ENCODE results near the gene ENOPH1. TPM values are rescaled to one million over a fixed set of nuclear protein-coding genes. Genes with fewer than 3 reads are reported as not detected.

ENOPH1 gene
- polyA plus RNA-seq, 1 donor from 2014 or later = 159 TPM

- Histone ChIP-seq H3K4me2 (ENCODE audit: low read length) (no peak overlapping the region), H3F3A (ENCODE audit: insufficient read depth, low read length, poor library complexity, severe bottlenecking) (no peaks in the 10 kb centered on the region), H2AFZ (ENCODE audit: low read depth, low read length) (no peak overlapping the region), H3K79me2 (replicated peaks; ENCODE audit: insufficient read depth, low read length) (no peaks in the 10 kb centered on the region), H3K9me2 (ENCODE audit: insufficient read depth, low read length) (no peaks in the 10 kb centered on the region), H3K4me3 (ENCODE audit: low read length) (no peak overlapping the region), H3K27ac (ENCODE audit: low read length) (no peak overlapping the region), H4K20me1 (ENCODE audit: insufficient read depth) (no peaks in the 10 kb centered on the region), H3K9me3 (ENCODE audit: low read length) (no peaks in the 10 kb centered on the region), H3K36me3 (ENCODE audit: insufficient read depth, low read length) (no peaks in the 10 kb centered on the region), H3K9ac (ENCODE audit: low read length) (no peak overlapping the region), H3K27me3 (ENCODE audit: insufficient read depth, low read depth, low read length) (no peaks in the 10 kb centered on the region)
- TF ChIP-seq CTCF (IDR thresholded peaks at IDR 0.05; ENCODE audit: poor library complexity, severe bottlenecking) (no peak), REST (IDR thresholded peaks at IDR 0.05; ENCODE audit: borderline replicate concordance) (no peak), MXI1 (conservative IDR thresholded peaks at IDR 0.05; ENCODE audit: poor library complexity, severe bottlenecking) (no peak), POLR2AphosphoS5 (IDR thresholded peaks at IDR 0.05) (no peak), TAF1 (IDR thresholded peaks at IDR 0.05; ENCODE audit: low read depth) (no peak), SMC3 (conservative IDR thresholded peaks at IDR 0.05; ENCODE audit: poor library complexity) (no peak), EZH2 (IDR thresholded peaks at IDR 0.05; ENCODE audit: borderline replicate concordance, insufficient read depth, low read length, poor library complexity, severe bottlenecking) (no peak), RAD21 (conservative IDR thresholded peaks at IDR 0.05) (no peak), EP300 (conservative IDR thresholded peaks at IDR 0.05; ENCODE audit: poor library complexity, severe bottlenecking) (no peak)
Measured at GRCh38 chr4:82489987-82490386, 59.6 kb downstream of the ENOPH1 start.

GRCh38 chr4:82491251-82491960 is 61.0 kb downstream of the ENOPH1 start:
- H3K4me2 ChIP-seq (ENCODE audit: low read length) = no peak overlapping the region
- no peaks in the 10 kb centered on the region for H3K79me2 ChIP-seq (replicated peaks; ENCODE audit: insufficient read depth, low read length)
- H3K9me3 ChIP-seq (ENCODE audit: low read length) = no peaks in the 10 kb centered on the region
- H3K27ac ChIP-seq (ENCODE audit: low read length) = no peak overlapping the region
- H2AFZ ChIP-seq (ENCODE audit: low read depth, low read length) = no peak overlapping the region
- no peak overlapping the region for H3K9ac ChIP-seq (ENCODE audit: low read length)
- H3K9me2 ChIP-seq (ENCODE audit: insufficient read depth, low read length) = no peaks in the 10 kb centered on the region
- H3F3A ChIP-seq (ENCODE audit: insufficient read depth, low read length, poor library complexity, severe bottlenecking) = no peaks in the 10 kb centered on the region
- no peaks in the 10 kb centered on the region for H3K27me3 ChIP-seq (ENCODE audit: insufficient read depth, low read depth, low read length)
- TF ChIP-seq RAD21 (conservative IDR thresholded peaks at IDR 0.05) (no peak), SMC3 (conservative IDR thresholded peaks at IDR 0.05; ENCODE audit: poor library complexity) (no peak), TAF1 (IDR thresholded peaks at IDR 0.05; ENCODE audit: low read depth) (no peak), EZH2 (IDR thresholded peaks at IDR 0.05; ENCODE audit: borderline replicate concordance, insufficient read depth, low read length, poor library complexity, severe bottlenecking) (no peak), EP300 (conservative IDR thresholded peaks at IDR 0.05; ENCODE audit: poor library complexity, severe bottlenecking) (no peak), POLR2AphosphoS5 (IDR thresholded peaks at IDR 0.05) (no peak), CTCF (IDR thresholded peaks at IDR 0.05; ENCODE audit: poor library complexity, severe bottlenecking) (no peak), MXI1 (conservative IDR thresholded peaks at IDR 0.05; ENCODE audit: poor library complexity, severe bottlenecking) (no peak), REST (IDR thresholded peaks at IDR 0.05; ENCODE audit: borderline replicate concordance) (no peak)
- no peaks in the 10 kb centered on the region for H4K20me1 ChIP-seq (ENCODE audit: insufficient read depth)
- no peak overlapping the region for H3K4me3 ChIP-seq (ENCODE audit: low read length)
- H3K36me3 ChIP-seq (ENCODE audit: insufficient read depth, low read length) = no peaks in the 10 kb centered on the region
